Measurements from ENCODE around the gene CA4.
"Not testable (repeated sequence)": the region's sequence is repeated elsewhere in the genome, so short reads cannot be mapped to it uniquely, and the experiment has no call there.

Gene CA4

GRCh38 chr17:60149691-60150582 is at the start of gene CA4:
Gene CA4, plus strand, starts transcription at chr17:60149973. Its CDS starts 62 bp downstream, at chr17:60150035.
- no peak for DNase-seq

DNA sequence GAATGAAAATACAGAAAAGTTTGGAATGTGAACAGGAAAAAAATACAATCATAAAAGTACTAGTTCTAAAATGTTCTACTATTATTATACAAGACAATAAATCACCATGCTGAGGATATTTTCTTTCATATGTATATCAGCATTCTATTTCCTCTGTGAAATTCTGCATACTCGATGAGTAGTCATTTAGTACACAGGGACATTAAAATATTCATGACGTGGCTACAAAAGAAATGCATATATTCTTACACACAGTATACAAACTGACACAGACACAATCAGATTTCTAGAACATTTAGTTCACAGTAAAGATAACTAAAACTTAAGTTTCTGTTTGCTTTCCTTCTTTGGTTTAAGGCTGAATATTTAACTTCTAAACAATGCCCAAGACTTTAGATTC is 49.2 kb upstream of the CA4 start:
- DNase-seq = not testable (repeated sequence)

GRCh38 chr17:60102015-60102631 is 47.6 kb upstream of the CA4 start:
- not testable (repeated sequence) for DNase-seq

GRCh38 chr17:60102632-60103096 is 47.1 kb upstream of the CA4 start:
- peak; percentile 55 for DNase-seq

GRCh38 chr17:60103957-60104356 is 45.8 kb upstream of the CA4 start:
- no peak for DNase-seq

GRCh38 chr17:60106340-60107059 is 43.3 kb upstream of the CA4 start:
- DNase-seq = peak; percentile 43

GRCh38 chr17:60107526-60108257 is 42.1 kb upstream of the CA4 start:
- peak; percentile 58 for DNase-seq

DNA sequence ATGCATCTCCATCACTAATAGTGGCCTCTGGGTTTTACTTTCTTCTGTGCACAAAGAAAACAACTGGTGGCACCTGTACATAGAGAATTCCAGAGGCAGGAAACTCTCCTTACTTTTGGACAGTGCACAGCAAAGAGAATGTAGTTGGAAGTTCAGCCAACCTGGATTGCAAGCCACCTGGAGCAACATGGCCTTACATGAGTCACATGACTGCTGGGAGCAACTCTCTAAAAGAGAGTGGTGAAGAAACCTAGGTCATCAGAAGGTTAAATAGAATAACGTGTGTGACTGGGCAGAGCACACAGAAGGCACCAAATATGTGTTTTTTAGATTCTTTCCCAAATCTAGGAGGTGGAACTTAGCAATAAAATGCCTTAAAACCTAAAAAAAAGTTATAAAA is 41.5 kb upstream of the CA4 start:
- not testable (repeated sequence) for DNase-seq

DNA sequence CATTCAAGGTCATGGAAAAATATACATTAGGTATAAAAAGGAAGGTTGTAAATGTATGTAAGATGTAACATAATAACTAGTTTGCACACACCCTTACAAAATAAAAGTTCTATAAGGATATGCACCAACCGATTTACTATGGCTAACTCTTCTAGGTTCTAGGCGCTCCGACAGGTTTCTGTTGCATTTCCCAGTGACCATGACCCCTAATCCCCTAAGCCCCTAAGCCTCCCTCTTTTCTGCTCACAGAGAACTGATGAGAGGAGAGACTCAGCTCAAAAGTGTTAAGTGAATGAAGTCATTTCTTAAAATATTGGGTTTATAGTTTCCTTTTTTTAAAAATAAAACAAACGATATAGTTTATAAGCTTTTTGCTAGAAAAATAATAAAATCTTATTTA is 41.1 kb upstream of the CA4 start:
- DNase-seq = no peak

- no peak for DNase-seq
These were observed 40.6 kb upstream of the CA4 start for GRCh38 chr17:60109161-60109560.

DNA sequence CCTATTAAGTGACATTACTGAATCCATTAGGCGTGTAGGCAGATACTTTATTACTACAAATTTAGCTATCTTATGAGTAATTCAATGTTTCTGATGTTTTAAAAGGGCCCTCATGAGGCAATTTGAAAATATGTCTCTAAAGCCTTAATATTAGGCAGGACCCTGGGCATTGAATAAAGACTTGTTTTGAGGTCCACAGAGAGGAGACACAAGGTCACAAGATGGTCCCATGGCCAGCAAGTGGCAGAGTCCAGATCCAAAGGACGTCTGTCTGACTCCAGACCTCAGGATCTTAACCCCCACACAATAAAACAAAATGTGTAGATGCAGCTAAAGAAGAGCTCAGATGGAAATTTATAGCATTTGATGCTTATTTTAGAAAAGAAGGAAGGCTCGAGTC is 39.2 kb upstream of the CA4 start:
- DNase-seq = no peak

GRCh38 chr17:60111661-60112060 is 38.1 kb upstream of the CA4 start:
- not testable (repeated sequence) for DNase-seq

DNA sequence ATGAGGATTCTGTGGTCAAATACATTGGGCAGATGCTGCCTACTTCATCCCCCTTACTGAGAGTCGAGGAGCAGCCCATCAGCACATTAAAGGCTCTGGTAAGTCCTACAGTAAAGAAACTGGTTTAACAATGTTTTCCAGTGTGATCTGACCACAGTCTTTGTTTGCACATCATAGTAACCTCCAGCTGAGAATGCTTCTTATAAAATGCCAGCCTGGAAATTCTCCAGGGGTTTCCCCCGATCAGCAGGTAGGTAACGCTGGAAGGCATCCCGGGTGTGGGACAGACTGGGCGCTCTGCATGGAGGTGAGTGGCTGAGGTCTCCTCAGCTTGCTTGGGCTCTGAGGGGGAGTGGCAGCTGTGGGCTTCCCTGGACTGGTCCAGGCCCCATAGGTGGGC is 34.4 kb upstream of the CA4 start:
- DNase-seq = not testable (repeated sequence)

- DNase-seq = not testable (repeated sequence)
These were observed 33.6 kb upstream of the CA4 start for GRCh38 chr17:60116196-60116595.

- DNase-seq = not testable (repeated sequence)
These were observed 30.6 kb upstream of the CA4 start for GRCh38 chr17:60119162-60119561.

DNA sequence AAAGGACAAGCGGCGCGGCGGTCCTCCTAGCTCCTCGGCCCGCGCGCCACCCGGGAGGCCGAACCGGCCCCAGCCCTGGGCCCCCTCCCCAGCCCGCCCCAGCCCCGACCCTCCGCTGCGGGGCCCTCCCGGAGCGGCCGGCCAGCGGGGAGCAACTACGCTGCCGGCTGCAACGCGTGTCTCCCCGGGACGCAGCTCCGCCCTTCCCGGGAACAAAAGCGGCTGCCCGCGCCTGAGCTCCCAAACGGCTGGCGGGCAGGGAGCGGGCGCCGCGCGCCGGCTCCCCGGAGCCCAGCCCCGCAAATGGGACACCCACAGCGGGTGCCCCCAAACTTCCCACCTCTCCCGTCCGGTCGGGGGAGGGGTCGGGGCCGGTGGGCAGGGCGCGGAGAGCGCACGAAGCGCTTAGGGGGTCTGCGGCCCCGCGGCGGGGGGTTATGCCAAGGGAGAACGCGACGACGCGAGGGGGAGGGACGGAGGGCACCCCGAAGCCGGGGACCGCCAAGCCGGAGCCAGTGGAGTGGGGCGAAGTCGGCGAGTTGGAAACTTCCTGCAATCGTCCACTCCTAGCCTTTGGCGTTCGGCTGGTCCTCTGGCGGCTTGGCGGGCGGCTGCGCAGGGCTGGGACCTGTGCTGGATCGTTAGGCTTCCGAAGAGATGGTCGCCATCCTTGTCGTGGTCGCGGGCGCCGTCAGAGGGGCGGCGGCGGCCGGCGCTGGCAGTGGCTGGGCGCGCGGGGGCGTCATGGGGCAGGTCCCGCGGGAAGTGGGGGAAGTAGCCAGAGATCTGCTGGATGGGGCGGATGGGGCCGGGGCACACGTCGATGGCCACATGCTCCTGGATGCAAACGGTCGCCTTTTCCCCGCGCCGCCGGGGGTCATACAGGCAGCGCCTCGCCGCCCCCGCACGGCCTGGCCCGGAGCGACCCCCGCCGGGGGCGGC is 29.7 kb upstream of the CA4 start:
- DNase-seq = not testable (repeated sequence)

- no peak for DNase-seq
These were observed 22.4 kb upstream of the CA4 start for GRCh38 chr17:60127068-60128064.

GRCh38 chr17:60128171-60128859 is 21.5 kb upstream of the CA4 start:
- DNase-seq = no peak

GRCh38 chr17:60129164-60129563 is 20.6 kb upstream of the CA4 start:
- DNase-seq = no peak

- no peak for DNase-seq
These were observed 19.3 kb upstream of the CA4 start for GRCh38 chr17:60130466-60130865.
